Measurements from ENCODE around the gene DOCK6.

DNA sequence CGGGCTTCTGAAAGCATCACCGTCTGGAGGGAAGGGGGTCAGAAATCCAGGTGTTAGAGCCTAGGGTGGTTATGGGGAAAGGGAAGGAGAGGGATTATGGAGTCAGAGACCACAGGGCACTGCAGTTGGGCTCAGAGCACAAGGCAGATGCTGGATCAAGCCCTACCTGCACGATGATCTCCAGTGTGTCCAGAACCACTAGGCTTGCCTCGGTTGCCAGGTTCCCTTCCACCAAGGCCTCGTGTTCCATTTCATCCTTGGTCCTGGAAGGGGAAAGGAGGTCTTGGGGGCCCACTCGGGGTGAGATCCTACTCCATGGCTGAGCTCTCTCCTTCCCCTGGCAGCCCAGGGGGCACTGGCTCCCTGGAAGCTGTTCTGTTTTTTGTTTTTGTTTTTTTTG, 47.9 kb downstream of the DOCK6 start:
- TF ChIP-seq, protein P1, sequence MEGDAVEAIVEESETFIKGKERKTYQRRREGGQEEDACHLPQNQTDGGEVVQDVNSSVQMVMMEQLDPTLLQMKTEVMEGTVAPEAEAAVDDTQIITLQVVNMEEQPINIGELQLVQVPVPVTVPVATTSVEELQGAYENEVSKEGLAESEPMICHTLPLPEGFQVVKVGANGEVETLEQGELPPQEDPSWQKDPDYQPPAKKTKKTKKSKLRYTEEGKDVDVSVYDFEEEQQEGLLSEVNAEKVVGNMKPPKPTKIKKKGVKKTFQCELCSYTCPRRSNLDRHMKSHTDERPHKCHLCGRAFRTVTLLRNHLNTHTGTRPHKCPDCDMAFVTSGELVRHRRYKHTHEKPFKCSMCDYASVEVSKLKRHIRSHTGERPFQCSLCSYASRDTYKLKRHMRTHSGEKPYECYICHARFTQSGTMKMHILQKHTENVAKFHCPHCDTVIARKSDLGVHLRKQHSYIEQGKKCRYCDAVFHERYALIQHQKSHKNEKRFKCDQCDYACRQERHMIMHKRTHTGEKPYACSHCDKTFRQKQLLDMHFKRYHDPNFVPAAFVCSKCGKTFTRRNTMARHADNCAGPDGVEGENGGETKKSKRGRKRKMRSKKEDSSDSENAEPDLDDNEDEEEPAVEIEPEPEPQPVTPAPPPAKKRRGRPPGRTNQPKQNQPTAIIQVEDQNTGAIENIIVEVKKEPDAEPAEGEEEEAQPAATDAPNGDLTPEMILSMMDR (IDR thresholded peaks at IDR 0.05), result no peak
- no peak for TF ChIP-seq ETV6 (CRISPR knock-in tag; IDR thresholded peaks at IDR 0.05)
- TF ChIP-seq RORB (CRISPR knock-in tag; IDR thresholded peaks at IDR 0.05), result no peak
- TF ChIP-seq, protein P2, sequence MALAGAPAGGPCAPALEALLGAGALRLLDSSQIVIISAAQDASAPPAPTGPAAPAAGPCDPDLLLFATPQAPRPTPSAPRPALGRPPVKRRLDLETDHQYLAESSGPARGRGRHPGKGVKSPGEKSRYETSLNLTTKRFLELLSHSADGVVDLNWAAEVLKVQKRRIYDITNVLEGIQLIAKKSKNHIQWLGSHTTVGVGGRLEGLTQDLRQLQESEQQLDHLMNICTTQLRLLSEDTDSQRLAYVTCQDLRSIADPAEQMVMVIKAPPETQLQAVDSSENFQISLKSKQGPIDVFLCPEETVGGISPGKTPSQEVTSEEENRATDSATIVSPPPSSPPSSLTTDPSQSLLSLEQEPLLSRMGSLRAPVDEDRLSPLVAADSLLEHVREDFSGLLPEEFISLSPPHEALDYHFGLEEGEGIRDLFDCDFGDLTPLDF (CRISPR knock-in tag; IDR thresholded peaks at IDR 0.05), result no peak

All from WTC11 (cell line).